SK-N-SH treated with all-trans-retinoic acid at 6 μM for 48 hours (cell line): Measurements from ENCODE around the gene CCDC187.
A peak's percentile ranks its signal among the peaks of the same experiment; 100 is the strongest.

ENCODE experiments used
- ATAC-seq: fragments of 200-7000 bp; cut with Tn5 transposase; 3 replicates; pipeline ENCODE4 v1.9.1; 2020; ENCODE audit warnings: mild to moderate bottlenecking, moderate library complexity
- ARNTL ChIP-seq: fragments of 450-650 bp; formaldehyde crosslinking; IDR thresholded peaks from 2 replicates; pipeline ENCODE4 v1.5.0; 2020; ENCODE audit warnings: low read depth, mild to moderate bottlenecking, moderate library complexity, borderline replicate concordance
- BACH2 ChIP-seq: fragments of 250-450 bp; sonication (Bioruptor Pico); IDR thresholded peaks from 2 replicates; pipeline ENCODE4 v1.9.0; 2021; ENCODE audit warnings: mild to moderate bottlenecking, borderline replicate concordance
- CSDC2 ChIP-seq: fragments of 250-450 bp; sonication (Bioruptor Pico); IDR thresholded peaks from 2 replicates; pipeline ENCODE4 v1.5.0; 2020; ENCODE audit warnings: mild to moderate bottlenecking, moderate library complexity
- GLIS3 ChIP-seq: fragments of 250-450 bp; sonication (Bioruptor Pico); IDR thresholded peaks from 2 replicates; pipeline ENCODE4 v1.5.0; 2020; ENCODE audit warnings: mild to moderate bottlenecking, moderate library complexity
- ISL1 ChIP-seq: fragments of 250-450 bp; sonication (Bioruptor Pico); IDR thresholded peaks from 2 replicates; pipeline ENCODE4 v2.1.2; 2022; ENCODE audit warnings: mild to moderate bottlenecking, moderate library complexity
- OSR1 ChIP-seq: fragments of 250-450 bp; sonication (Bioruptor Pico); IDR thresholded peaks from 2 replicates; pipeline ENCODE4 v1.8.0; 2022; ENCODE audit warnings: moderate library complexity, mild to moderate bottlenecking, inconsistent platforms
- PATZ1 ChIP-seq: fragments of 250-450 bp; sonication (Bioruptor Pico); IDR thresholded peaks from 2 replicates; pipeline ENCODE4 v1.8.0; 2020; ENCODE audit warnings: mild to moderate bottlenecking, moderate library complexity, borderline replicate concordance
- PPARA ChIP-seq: fragments of 250-450 bp; sonication (Bioruptor Pico); IDR thresholded peaks from 2 replicates; pipeline ENCODE4 v1.5.0; 2020; ENCODE audit warnings: mild to moderate bottlenecking, borderline replicate concordance
- TCF4 ChIP-seq: fragments of 250-450 bp; sonication (Bioruptor Pico); IDR thresholded peaks from 2 replicates; pipeline ENCODE4 v1.8.0; 2021; ENCODE audit warnings: mild to moderate bottlenecking, moderate library complexity, borderline replicate concordance
- TSHZ2 ChIP-seq: fragments of 250-450 bp; sonication (Bioruptor Pico); IDR thresholded peaks from 2 replicates; pipeline ENCODE4 v1.5.0; 2020; ENCODE audit warnings: mild to moderate bottlenecking, moderate library complexity
- ZFP3 ChIP-seq: fragments of 250-450 bp; sonication (Bioruptor Pico); IDR thresholded peaks from 2 replicates; pipeline ENCODE4 v1.5.0; 2020; ENCODE audit warnings: mild to moderate bottlenecking, moderate library complexity
- ZFP30 ChIP-seq: fragments of 450-650 bp; formaldehyde crosslinking; IDR thresholded peaks from 2 replicates; pipeline ENCODE4 v1.5.0; 2022; ENCODE audit warnings: mild to moderate bottlenecking, moderate library complexity
- ZNF70 ChIP-seq: fragments of 450-650 bp; formaldehyde crosslinking; IDR thresholded peaks from 2 replicates; pipeline ENCODE4 v1.5.0; 2020; ENCODE audit warnings: mild to moderate bottlenecking, moderate library complexity
- ZNF8 ChIP-seq: fragments of 450-650 bp; formaldehyde crosslinking; IDR thresholded peaks from 2 replicates; pipeline ENCODE4 v1.5.0; 2020; ENCODE audit warnings: mild to moderate bottlenecking, moderate library complexity
- TF ChIP-seq, protein P1 (sequence below): fragments of 250-450 bp; sonication (Bioruptor Pico); IDR thresholded peaks from 2 replicates; pipeline ENCODE4 v1.8.0; 2021; ENCODE audit warnings: low read depth, mild to moderate bottlenecking, moderate library complexity, borderline replicate concordance
- TF ChIP-seq, protein P2 (sequence below): fragments of 250-450 bp; sonication (Bioruptor Pico); IDR thresholded peaks from 2 replicates; pipeline ENCODE4 v1.5.1; 2021; ENCODE audit warnings: mild to moderate bottlenecking, moderate library complexity

The CCDC187 gene

GRCh38 chr9:136308006-136308701 is 4.3 kb upstream of the CCDC187 start:
- no peak for ATAC-seq
- TF ChIP-seq PATZ1 (CRISPR knock-in tag) = no peak
- no peak for TF ChIP-seq TSHZ2 (CRISPR knock-in tag)
- TF ChIP-seq ISL1 (CRISPR knock-in tag) = no peak

GRCh38 chr9:136307215-136307750 is 3.4 kb upstream of the CCDC187 start:
- TF ChIP-seq CSDC2 (CRISPR knock-in tag) = no peak
- TF ChIP-seq ZNF8 = no peak
- TF ChIP-seq PPARA (CRISPR knock-in tag) = no peak
- TF ChIP-seq, protein P1, sequence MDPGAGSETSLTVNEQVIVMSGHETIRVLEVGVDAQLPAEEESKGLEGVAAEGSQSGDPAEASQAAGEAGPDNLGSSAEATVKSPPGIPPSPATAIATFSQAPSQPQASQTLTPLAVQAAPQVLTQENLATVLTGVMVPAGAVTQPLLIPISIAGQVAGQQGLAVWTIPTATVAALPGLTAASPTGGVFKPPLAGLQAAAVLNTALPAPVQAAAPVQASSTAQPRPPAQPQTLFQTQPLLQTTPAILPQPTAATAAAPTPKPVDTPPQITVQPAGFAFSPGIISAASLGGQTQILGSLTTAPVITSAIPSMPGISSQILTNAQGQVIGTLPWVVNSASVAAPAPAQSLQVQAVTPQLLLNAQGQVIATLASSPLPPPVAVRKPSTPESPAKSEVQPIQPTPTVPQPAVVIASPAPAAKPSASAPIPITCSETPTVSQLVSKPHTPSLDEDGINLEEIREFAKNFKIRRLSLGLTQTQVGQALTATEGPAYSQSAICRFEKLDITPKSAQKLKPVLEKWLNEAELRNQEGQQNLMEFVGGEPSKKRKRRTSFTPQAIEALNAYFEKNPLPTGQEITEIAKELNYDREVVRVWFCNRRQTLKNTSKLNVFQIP = no peak
- TF ChIP-seq ZFP30 (CRISPR knock-in tag) = no peak
- TF ChIP-seq TCF4 (CRISPR knock-in tag) = no peak
- TF ChIP-seq BACH2 (CRISPR knock-in tag) = no peak
- TF ChIP-seq ZNF70 (CRISPR knock-in tag) = no peak
- no peak for TF ChIP-seq ARNTL (CRISPR knock-in tag)
- no peak for TF ChIP-seq ISL1 (CRISPR knock-in tag)
- TF ChIP-seq, protein P2, sequence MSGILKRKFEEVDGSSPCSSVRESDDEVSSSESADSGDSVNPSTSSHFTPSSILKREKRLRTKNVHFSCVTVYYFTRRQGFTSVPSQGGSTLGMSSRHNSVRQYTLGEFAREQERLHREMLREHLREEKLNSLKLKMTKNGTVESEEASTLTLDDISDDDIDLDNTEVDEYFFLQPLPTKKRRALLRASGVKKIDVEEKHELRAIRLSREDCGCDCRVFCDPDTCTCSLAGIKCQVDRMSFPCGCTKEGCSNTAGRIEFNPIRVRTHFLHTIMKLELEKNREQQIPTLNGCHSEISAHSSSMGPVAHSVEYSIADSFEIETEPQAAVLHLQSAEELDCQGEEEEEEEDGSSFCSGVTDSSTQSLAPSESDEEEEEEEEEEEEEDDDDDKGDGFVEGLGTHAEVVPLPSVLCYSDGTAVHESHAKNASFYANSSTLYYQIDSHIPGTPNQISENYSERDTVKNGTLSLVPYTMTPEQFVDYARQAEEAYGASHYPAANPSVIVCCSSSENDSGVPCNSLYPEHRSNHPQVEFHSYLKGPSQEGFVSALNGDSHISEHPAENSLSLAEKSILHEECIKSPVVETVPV (CRISPR knock-in tag) = no peak
- no peak for TF ChIP-seq GLIS3 (CRISPR knock-in tag)
- no peak for TF ChIP-seq ZFP3 (CRISPR knock-in tag)
- no peak for ATAC-seq

DNA sequence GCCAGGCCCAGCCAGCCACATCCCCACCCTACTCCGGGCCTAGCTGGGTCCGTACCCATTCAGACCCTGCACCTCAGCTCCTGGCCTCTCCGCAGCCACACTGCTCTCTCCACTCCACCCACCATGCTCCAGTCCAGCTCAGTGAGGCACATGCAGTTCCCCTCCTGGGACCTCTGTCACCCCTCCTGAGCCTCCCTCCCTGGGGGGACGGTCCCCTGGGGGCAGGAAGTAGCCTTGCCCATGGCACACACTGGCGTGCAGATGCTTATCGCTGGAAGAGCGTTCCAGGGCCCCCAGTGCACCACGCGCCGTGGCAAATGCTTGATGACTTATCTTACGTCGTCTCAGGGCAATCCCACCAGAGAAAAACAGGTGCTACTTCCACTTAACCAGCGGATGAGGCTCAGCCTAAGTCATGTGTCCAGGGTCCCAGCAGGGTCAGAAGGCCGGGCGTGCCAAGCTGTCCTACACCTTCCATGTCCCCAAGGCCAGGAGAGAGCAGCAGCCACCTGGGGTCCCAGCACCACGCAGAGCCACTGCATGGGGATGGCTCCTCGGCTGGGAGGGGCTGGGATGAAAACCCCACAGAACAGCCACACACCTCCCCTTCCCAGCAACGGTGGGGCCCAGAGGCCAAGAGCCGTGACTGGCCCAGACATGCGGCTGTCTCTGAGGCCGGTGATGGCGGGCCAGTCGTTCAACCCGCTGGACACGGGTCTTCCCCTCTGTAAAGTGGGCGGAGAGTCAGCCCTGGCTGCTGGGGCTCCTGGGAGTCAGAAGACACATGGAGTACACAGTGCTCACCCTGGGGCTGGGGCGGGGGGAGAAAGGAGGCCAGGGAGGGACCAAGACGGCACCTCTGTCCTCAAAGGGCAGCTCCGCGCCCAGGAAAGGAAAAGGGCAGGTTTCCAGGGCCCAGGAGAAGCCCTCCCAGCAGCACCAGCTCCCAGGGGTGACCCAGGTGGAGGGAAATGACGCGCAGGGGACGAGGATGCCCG is 2.6 kb upstream of the CCDC187 start:
- ATAC-seq = peak; percentile 35
- TF ChIP-seq PATZ1 (CRISPR knock-in tag) (no peak), PPARA (CRISPR knock-in tag) (no peak), OSR1 (CRISPR knock-in tag) (no peak), BACH2 (CRISPR knock-in tag) (no peak)
